ENCODE results near the gene CCNY. TPM values are rescaled to one million over a fixed set of nuclear protein-coding genes. Genes with fewer than 3 reads are reported as not detected.

Gene CCNY
- 41.5 TPM for total RNA-seq

GRCh38 chr10:35336084-35336831, at the start of gene CCNY:
TSS of gene CCNY (plus strand) at chr10:35336509. CDS start at chr10:35337054, 545 bp downstream.

GRCh38 chr10:35605191-35605590, 268.9 kb downstream of the CCNY start, which contains the start of gene GJD4:
TSS of gene GJD4 (plus strand) at chr10:35605341. CDS start at chr10:35605568, 227 bp downstream.

Other genes starting within 250 kb of the CCNY start
- 23.3 TPM for gene CUL2, start 246.2 kb upstream of the CCNY start, total RNA-seq
- gene CREM, start 209.7 kb upstream of the CCNY start, total RNA-seq: 91.6 TPM